Middle frontal gyrus (tissue), 1 donor: ENCODE data around the gene TMEFF2.

ENCODE experiments used
- DNase-seq: peaks from one replicate; pipeline ENCODE4 v3.0.0-alpha.2; 2015; ENCODE audit warnings: low spot score; ENCODE audit errors: extremely low spot score

Gene TMEFF2

DNA sequence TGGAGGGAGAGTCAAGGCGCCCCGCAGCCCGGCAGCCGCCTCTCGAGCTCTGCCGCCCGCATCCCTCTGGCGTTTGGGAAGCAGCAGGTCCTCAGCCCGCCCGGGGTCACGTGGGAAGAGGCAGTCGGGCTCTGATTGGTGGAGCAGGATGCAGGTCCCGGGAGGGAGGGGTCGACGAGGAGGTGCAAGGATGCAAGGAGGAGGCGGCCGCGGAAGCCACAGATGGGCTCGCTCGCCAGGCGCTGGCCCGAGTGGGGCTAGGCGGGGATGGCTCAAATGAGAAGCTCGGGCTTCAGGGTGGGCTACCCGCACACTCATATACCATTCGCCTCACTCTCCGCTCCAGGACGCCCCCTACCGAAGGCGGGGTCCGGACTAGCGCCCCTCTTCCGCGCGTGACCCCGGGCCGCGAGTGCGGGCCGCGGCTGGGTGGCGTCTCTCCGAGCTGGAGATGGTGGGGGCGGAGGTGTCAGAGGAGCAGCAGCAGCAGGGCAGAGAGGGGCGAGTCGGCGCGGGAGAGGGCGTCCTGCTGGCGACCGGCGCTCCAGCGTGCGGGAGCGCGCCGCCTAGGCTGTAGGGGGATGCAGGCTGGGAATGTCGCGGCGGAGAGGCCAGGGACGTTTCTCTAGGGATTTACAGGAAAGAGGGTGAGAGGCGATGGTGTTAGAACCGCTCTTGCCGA lies at the start of gene TMEFF2:
Gene TMEFF2 (minus strand): TSS at position 68 of the 682 bp plus-strand sequence. CDS start 409 bp downstream, outside the sequence.
- DNase-seq, result peak; percentile 95

DNA sequence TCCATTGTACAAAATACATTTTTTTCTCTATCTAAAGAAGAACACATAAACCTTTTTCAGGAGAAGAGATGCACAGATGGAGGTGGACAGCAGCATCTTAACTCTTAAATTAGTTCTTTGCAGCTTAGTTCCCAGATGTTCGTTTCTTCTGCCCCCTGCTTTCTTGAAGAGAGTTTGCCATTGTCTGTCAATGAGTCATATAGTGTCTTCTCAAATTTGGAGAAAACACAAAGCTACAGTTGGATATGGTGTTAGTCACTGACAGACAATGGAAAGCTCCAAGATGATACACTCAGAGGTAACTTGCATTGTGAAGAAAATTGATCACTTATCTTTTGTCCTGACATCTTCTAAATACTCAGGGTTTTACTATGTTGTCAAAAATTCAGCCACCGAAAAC lies 48.8 kb upstream of the TMEFF2 start:
- no peak for DNase-seq

DNA sequence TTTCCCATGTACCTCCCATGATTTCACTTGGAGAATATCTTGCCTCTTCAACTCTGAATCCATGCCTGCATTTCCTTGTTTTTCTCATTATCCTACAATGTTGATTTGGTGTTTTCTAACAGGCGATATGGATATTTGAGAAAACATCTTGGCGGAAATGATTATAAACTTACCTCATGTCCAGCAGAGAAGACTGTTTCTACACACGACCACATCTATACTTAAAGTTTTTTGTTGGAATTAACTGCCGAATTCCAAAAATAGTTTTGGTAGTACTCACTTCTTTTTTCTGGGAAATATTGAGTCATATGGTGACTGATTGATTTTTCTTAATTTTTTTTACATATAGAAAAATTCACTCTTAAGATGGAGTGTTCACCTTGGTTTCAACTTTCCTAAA lies 41.4 kb upstream of the TMEFF2 start:
- no peak for DNase-seq

- DNase-seq, result no peak
Measured at GRCh38 chr2:192230889-192231453, 36.2 kb upstream of the TMEFF2 start.

DNA sequence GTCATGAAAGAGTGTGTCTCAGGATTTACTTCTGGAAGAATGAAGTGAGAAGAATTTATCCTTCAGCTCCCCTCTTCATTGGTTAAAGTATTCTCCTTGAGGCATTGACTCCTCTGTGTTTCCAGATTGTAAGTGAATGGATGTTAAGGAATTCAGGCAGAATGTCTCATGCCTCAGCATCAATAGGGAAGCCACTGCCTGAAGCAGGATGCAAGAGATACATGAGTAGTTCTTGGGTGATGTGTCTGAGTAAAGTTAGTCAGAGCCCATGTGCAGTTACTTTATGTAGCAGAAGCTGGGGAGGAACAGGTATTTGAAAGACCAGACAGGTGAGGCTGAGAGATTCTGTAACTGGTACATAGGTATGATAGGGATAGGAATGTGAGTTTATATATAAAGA lies 34.0 kb upstream of the TMEFF2 start:
- no peak for DNase-seq

DNA sequence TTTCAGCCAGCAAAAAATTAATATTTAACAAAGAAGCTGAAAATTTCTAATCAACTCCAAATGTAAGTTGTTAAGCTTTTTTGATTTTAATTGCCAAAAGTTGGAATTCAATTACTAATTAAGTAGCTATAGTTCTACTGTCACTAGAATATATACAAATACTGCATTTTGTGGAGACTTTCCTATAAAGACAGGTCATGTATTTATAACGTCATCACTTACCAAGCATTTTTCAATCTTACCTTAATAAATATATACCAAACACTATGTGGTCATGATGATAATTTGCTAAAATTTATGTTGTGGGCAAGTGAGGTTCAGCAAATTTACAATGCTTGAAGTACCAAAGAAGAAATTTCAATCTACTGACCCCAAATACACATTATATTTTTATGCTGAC lies 24.2 kb upstream of the TMEFF2 start:
- DNase-seq, result no peak

DNA sequence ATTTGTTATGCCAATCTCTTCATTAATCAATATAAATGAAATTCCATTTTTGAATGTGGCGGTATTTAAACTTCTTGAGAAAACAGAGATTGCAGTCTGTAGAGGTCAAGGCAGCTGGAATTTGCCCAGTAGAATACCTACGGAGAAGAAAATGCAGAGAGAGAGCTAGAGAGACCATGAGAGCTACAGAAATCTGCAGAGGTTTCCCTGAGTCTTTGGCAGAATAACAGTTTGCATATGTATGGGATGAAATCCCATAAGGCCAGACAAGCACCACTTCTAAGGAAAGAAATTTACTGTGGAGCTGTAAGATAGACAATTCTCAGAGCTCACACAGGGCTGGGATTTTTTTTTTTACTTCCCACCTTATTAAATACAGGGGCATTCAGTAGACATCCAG lies 23.6 kb upstream of the TMEFF2 start:
- DNase-seq, result no peak

- DNase-seq, result no peak
Measured at GRCh38 chr2:192216336-192216735, 21.6 kb upstream of the TMEFF2 start.

- DNase-seq, result no peak
Measured at GRCh38 chr2:192215096-192215877, 20.6 kb upstream of the TMEFF2 start.

DNA sequence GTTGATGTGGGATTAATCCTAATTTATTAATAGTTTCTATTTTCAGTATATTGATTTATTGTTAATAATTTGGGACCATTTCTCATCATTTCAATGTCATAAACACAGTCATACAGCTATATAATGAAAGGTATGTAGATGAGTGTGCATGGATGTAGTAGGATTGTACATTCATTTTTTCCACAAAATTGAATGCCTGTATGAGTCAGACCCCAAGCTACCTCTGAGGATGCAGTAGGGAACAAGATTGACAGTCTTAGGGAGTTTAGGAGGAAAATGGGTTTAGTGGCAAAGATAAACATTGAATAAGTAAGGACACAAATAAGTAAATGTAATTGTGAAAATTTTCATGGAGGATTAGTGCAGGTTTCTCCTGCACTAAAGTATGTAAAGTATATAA lies 14.1 kb upstream of the TMEFF2 start:
- DNase-seq, result no peak

DNA sequence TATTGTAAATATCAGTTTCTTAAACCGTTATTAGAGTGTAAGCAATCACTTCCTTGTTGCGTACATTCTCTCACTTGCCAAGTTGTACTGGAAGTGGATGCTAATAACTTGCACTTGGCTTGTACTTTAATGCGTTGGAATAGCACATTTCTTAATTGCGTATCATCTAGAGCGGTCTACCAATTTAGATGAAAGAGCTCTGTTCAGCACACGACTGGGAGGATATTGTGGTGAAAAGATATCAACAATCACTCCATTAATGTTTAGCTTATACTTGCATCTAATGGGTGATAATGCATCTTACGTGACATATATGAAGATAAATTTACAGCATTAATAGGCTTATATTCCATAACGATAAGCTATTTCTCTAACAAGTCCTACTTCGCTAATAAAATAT lies 11.7 kb upstream of the TMEFF2 start:
- no peak for DNase-seq

GRCh38 chr2:192203876-192204275 lies 9.1 kb upstream of the TMEFF2 start:
- DNase-seq, result no peak

GRCh38 chr2:192202373-192202772 lies 7.6 kb upstream of the TMEFF2 start:
- no peak for DNase-seq

- no peak for DNase-seq
Measured at GRCh38 chr2:192201116-192201515, 6.4 kb upstream of the TMEFF2 start.

DNA sequence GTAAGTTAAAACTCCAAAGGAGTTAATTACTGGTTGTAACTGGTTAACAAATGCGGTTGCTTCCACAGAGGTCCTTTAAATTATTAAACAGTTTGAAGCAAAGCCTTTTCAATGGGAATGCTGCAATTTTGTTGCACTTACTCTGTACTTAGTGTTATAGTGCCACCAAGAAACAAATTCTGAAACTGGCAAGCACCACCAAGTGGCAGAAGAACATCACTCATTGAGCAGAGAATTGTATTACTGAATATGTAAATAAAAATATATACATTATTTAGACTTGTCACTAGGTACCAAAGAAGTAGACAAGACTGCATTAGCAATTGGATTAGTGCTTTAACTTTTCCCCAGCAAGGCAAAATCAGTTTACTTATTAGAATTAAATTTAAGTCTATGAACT lies 2.6 kb upstream of the TMEFF2 start:
- DNase-seq, result no peak

DNA sequence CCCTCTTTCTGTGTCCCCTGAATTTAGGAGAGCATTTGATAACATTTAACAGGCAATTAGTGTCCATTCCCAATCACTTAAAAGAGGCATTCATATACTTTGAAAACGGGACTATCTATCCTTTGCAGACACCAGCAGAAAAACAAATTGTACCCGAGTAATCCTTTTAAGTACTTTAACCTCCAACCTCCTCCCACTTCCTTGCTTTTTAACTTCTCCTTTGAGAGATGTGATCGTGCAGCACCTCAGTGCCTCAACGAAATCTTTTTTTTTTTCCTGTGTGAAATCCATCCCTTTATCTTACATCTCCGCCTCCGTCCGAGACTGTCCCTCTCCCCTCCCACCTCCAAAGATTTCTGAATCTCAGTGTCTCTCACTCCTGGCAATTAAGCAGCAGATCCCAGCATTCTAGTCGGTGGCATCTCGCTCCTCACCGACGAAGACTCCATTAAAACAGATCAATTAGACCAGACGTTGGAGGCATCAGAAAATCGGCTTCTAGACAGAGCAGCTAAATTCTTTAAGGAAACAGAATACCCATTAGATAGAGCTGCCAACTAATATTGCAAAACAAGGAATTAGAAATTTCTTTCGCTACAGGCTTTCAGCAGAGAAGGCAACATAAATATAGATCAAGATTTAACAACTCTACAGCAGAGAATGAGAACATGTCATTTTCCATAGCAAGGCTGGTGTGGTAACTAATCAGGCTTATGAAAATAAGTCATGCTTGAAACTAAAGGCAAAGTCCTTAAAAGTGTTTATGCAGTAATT lies 1.9 kb upstream of the TMEFF2 start:
- no peak for DNase-seq

- no peak for DNase-seq
Measured at GRCh38 chr2:192195548-192196418, 1.1 kb upstream of the TMEFF2 start.

DNA sequence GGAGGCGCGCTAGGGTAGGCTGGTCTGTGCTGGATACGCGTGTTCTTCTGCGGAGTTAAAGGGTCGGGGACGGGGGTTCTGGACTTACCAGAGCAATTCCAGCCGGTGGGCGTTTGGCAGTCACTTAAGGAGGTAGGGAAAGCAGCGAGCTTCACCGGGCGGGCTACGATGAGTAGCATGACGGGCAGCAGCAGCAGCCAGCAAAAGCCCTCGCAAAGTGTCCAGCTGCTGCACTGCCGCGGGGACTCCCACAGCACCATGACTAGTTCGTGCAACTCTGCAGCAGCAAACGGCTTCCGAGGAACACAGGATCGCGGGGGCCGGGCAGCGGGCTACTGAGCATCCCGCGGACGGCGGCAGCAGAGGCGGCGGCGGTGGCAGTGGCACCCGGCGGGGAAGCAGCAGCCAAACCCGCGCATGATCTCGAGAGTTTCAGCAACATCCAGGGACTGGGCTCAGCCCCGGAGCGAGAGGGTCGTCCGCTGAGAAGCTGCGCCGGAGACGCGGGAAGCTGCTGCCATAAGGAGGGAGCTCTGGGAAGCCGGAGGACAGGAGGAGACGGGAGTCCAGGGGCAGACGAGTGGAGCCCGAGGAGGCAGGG lies 368 bp downstream of the TMEFF2 start:
- DNase-seq, result no peak

GRCh38 chr2:192190474-192190873 lies 4.3 kb downstream of the TMEFF2 start:
- DNase-seq, result peak; percentile 2

DNA sequence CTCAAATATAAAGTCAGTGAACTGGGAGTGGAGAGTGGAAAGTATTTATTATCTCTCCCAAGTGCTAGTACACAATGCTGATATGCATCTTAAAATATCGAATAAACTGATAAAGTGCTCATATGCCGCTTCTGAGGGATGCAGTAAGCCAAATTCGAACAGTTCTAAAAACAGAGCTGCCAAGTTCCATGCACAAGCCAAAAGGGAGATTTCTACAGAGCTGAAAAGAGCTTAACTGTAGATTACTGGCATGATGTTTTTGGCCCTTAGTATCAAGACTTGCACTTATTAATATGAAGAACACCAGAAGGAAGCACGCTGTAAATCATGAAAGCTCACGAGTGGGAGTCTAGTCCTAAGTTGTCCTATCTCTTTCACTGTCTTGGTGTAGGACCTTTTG lies 7.9 kb downstream of the TMEFF2 start:
- DNase-seq, result no peak
